ENCODE measurements around the gene CPB2.

DNA sequence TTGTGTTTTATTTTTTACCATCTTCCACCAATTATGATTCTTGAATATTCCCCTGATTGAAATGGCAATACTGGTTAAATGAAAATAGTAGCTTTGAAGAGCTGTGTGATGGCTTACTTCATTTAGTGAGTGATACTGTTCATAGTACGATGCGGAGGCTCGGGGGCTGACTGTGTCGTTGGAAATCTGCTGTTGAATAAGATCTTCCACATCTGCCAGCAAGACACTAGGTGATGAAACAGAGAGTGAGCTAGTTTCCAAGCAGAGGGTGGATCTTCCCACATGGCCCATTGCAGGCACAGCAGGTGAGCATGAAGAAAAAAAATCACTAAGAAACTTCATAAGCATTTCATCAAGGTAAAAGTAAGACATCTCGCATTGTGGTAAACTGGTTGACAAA lies 22.5 kb downstream of the CPB2 start:
- TF ChIP-seq, protein P1, sequence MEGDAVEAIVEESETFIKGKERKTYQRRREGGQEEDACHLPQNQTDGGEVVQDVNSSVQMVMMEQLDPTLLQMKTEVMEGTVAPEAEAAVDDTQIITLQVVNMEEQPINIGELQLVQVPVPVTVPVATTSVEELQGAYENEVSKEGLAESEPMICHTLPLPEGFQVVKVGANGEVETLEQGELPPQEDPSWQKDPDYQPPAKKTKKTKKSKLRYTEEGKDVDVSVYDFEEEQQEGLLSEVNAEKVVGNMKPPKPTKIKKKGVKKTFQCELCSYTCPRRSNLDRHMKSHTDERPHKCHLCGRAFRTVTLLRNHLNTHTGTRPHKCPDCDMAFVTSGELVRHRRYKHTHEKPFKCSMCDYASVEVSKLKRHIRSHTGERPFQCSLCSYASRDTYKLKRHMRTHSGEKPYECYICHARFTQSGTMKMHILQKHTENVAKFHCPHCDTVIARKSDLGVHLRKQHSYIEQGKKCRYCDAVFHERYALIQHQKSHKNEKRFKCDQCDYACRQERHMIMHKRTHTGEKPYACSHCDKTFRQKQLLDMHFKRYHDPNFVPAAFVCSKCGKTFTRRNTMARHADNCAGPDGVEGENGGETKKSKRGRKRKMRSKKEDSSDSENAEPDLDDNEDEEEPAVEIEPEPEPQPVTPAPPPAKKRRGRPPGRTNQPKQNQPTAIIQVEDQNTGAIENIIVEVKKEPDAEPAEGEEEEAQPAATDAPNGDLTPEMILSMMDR (IDR thresholded peaks at IDR 0.05), result no peak
- TF ChIP-seq ZFX (IDR thresholded peaks at IDR 0.05; ENCODE audit: borderline replicate concordance), result no peak

All from 22Rv1 (cell line).